COLO668 (cell line): ENCODE results near the gene NEURL1B.
"Not testable (repeated sequence)": the region's sequence is repeated elsewhere in the genome, so short reads cannot be mapped to it uniquely, and the experiment has no call there.

Source experiments
- DNase-seq: peaks from one replicate; lab custom pipeline; 2025; ENCODE audit not compliant: unreplicated experiment; lab: John Stamatoyannopoulos, UW

NEURL1B gene

GRCh38 chr5:172647352-172648012 is 6.4 kb downstream of the NEURL1B start:
- no peak for DNase-seq

- peak; percentile 38 for DNase-seq
Measured at GRCh38 chr5:172648013-172648381, 6.9 kb downstream of the NEURL1B start.

GRCh38 chr5:172648755-172649154 is 7.7 kb downstream of the NEURL1B start:
- no peak for DNase-seq

GRCh38 chr5:172656496-172656895 is 15.4 kb downstream of the NEURL1B start:
- not testable (repeated sequence) for DNase-seq

GRCh38 chr5:172657524-172658233 is 16.6 kb downstream of the NEURL1B start:
- not testable (repeated sequence) for DNase-seq

GRCh38 chr5:172658391-172658790 is 17.3 kb downstream of the NEURL1B start:
- no peak for DNase-seq

- DNase-seq = peak; percentile 24
Measured at GRCh38 chr5:172658961-172659501, 18.0 kb downstream of the NEURL1B start.

GRCh38 chr5:172659570-172659908 is 18.5 kb downstream of the NEURL1B start:
- DNase-seq = no peak

- peak; percentile 80 for DNase-seq
Measured at GRCh38 chr5:172659909-172660628, 19.0 kb downstream of the NEURL1B start.

GRCh38 chr5:172660974-172661373 is 19.9 kb downstream of the NEURL1B start:
- no peak for DNase-seq

- no peak for DNase-seq
Measured at GRCh38 chr5:172661526-172661925, 20.5 kb downstream of the NEURL1B start.

GRCh38 chr5:172662596-172662995 is 21.5 kb downstream of the NEURL1B start:
- DNase-seq = no peak

GRCh38 chr5:172664018-172664417 is 23.0 kb downstream of the NEURL1B start:
- no peak for DNase-seq

GRCh38 chr5:172664681-172665541 is 23.8 kb downstream of the NEURL1B start:
- no peak for DNase-seq

- DNase-seq = no peak
Measured at GRCh38 chr5:172666251-172666650, 25.2 kb downstream of the NEURL1B start.

- no peak for DNase-seq
Measured at GRCh38 chr5:172667786-172668593, 26.9 kb downstream of the NEURL1B start.

- DNase-seq = no peak
Measured at GRCh38 chr5:172668594-172669071, 27.6 kb downstream of the NEURL1B start.

GRCh38 chr5:172669386-172670004 is 28.4 kb downstream of the NEURL1B start:
- no peak for DNase-seq

GRCh38 chr5:172670005-172670402 is 28.9 kb downstream of the NEURL1B start:
- no peak for DNase-seq
